Vagina (tissue), 2 donors: ENCODE measurements around the gene SYCP2.

Source experiments
- POLR2A ChIP-seq, 2 donors: fragments of 450-650 bp; IDR thresholded peaks; one replicate each; pipeline ENCODE4 v1.6.1; 2017; ENCODE audit warnings: antibody characterized with exemption in 2 of 2, mild to moderate bottlenecking in 2 of 2, moderate library complexity in 2 of 2
- POLR2AphosphoS5 ChIP-seq, 2 donors: sonication (generic); formaldehyde crosslinking; IDR thresholded peaks; one replicate each; pipeline ENCODE4 v1.9.0; 2017; ENCODE audit warnings: antibody characterized with exemption in 2 of 2, mild to moderate bottlenecking in 2 of 2, low read depth in 1 of 2; ENCODE audit not compliant: insufficient read depth in 1 of 2
- TF ChIP-seq, protein P1 (sequence below), 3 experiments: fragments of 450-650 bp in 2 of 3; fragments of 200-600 bp in 1 of 3; sonication (generic) in 1 of 3; IDR thresholded peaks; one replicate each; pipeline ENCODE4 v1.5.1; 2017 to 2019; ENCODE audit warnings: antibody characterized with exemption in 3 of 3, mild to moderate bottlenecking in 2 of 3, moderate library complexity in 2 of 3

- TF ChIP-seq, protein P1, sequence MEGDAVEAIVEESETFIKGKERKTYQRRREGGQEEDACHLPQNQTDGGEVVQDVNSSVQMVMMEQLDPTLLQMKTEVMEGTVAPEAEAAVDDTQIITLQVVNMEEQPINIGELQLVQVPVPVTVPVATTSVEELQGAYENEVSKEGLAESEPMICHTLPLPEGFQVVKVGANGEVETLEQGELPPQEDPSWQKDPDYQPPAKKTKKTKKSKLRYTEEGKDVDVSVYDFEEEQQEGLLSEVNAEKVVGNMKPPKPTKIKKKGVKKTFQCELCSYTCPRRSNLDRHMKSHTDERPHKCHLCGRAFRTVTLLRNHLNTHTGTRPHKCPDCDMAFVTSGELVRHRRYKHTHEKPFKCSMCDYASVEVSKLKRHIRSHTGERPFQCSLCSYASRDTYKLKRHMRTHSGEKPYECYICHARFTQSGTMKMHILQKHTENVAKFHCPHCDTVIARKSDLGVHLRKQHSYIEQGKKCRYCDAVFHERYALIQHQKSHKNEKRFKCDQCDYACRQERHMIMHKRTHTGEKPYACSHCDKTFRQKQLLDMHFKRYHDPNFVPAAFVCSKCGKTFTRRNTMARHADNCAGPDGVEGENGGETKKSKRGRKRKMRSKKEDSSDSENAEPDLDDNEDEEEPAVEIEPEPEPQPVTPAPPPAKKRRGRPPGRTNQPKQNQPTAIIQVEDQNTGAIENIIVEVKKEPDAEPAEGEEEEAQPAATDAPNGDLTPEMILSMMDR (IDR thresholded peaks at IDR 0.05), result no peak
- TF ChIP-seq POLR2AphosphoS5 (IDR thresholded peaks at IDR 0.05; ENCODE audit: insufficient read depth in 1 of 2, low read depth in 1 of 2) (no peak), POLR2A (IDR thresholded peaks at IDR 0.05) (no peak)
Measured at GRCh38 chr20:59817846-59818615, 115.4 kb downstream of the SYCP2 start.
